ENCODE measurements around the gene ZNF548.

DNA sequence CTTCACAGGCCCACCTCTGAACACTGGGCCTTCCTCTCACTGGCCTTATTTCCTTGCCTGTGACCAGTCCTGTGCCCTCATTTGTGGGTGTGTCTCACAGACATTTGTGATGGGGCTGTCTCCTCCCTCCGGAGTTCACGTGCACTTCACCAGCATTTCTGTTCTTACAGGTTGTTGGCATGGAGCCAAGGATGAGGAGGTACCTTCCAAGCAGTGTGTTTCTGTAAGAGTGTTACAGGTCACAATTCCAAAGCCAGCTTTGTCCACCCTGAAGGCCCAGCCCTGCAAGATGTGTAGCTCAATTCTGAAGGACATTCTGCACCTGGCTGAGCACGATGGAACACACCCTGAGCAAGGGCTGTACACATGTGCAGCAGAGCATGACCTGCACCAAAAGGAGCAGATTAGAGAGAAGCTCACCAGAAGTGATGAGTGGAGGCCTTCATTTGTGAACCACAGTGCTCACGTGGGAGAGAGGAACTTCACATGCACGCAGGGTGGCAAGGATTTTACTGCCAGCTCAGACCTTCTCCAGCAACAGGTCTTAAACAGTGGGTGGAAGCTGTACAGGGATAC is 53.6 kb downstream of the ZNF548 start:
- TF ChIP-seq, protein P1, sequence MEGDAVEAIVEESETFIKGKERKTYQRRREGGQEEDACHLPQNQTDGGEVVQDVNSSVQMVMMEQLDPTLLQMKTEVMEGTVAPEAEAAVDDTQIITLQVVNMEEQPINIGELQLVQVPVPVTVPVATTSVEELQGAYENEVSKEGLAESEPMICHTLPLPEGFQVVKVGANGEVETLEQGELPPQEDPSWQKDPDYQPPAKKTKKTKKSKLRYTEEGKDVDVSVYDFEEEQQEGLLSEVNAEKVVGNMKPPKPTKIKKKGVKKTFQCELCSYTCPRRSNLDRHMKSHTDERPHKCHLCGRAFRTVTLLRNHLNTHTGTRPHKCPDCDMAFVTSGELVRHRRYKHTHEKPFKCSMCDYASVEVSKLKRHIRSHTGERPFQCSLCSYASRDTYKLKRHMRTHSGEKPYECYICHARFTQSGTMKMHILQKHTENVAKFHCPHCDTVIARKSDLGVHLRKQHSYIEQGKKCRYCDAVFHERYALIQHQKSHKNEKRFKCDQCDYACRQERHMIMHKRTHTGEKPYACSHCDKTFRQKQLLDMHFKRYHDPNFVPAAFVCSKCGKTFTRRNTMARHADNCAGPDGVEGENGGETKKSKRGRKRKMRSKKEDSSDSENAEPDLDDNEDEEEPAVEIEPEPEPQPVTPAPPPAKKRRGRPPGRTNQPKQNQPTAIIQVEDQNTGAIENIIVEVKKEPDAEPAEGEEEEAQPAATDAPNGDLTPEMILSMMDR (IDR thresholded peaks at IDR 0.05): no peak
- TF ChIP-seq EZH2 (IDR thresholded peaks at IDR 0.05; ENCODE audit: borderline replicate concordance, insufficient read depth, low read depth, low read length, poor library complexity, severe bottlenecking): no peak

Measured in B cell (primary cell).